ENCODE results near the gene PKP3.

GRCh38 chr11:438101-438844, 44.3 kb downstream of the PKP3 start:
- TF ChIP-seq EZH2 (IDR thresholded peaks at IDR 0.05; ENCODE audit: borderline replicate concordance, low read depth, low read length, severe bottlenecking) = no peak
- TF ChIP-seq, protein P1, sequence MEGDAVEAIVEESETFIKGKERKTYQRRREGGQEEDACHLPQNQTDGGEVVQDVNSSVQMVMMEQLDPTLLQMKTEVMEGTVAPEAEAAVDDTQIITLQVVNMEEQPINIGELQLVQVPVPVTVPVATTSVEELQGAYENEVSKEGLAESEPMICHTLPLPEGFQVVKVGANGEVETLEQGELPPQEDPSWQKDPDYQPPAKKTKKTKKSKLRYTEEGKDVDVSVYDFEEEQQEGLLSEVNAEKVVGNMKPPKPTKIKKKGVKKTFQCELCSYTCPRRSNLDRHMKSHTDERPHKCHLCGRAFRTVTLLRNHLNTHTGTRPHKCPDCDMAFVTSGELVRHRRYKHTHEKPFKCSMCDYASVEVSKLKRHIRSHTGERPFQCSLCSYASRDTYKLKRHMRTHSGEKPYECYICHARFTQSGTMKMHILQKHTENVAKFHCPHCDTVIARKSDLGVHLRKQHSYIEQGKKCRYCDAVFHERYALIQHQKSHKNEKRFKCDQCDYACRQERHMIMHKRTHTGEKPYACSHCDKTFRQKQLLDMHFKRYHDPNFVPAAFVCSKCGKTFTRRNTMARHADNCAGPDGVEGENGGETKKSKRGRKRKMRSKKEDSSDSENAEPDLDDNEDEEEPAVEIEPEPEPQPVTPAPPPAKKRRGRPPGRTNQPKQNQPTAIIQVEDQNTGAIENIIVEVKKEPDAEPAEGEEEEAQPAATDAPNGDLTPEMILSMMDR (IDR thresholded peaks at IDR 0.05; ENCODE audit: borderline replicate concordance, extremely low read depth, low read length, poor library complexity, severe bottlenecking) = no peak

All from DND-41 (cell line).